Breast epithelium (tissue), 4 donors: Measurements from ENCODE around the gene KCNG4. TPM values are rescaled to one million over a fixed set of nuclear protein-coding genes. Genes with fewer than 3 reads are reported as not detected.

Experiments used
- DNase-seq, 2 donors: peaks; one replicate each; pipeline ENCODE4 v3.0.0-alpha.2; 2019; ENCODE audit warnings: low spot score in 2 of 2
- H3K27ac ChIP-seq, 2 donors: fragments of 200-600 bp; sonication (generic) in 1 of 2; one replicate each; pipeline ENCODE4 v1.5.1; 2016 to 2019; ENCODE audit warnings: mild to moderate bottlenecking in 1 of 2
- H3K27me3 ChIP-seq, 2 donors: fragments of 200-600 bp; sonication (generic) in 1 of 2; one replicate each; pipeline versions ENCODE4 v1.5.1 to v1.6.0; 2017 to 2019; ENCODE audit warnings: control low read depth in 1 of 2, mild to moderate bottlenecking in 1 of 2
- H3K36me3 ChIP-seq: fragments of 200-600 bp; one replicate; pipeline ENCODE4 v1.5.1; 2019
- H3K4me1 ChIP-seq, 2 donors: fragments of 200-600 bp; sonication (generic); one replicate each; pipeline ENCODE4 v1.5.1; 2016 to 2019; ENCODE audit warnings: control low read depth in 1 of 2
- H3K4me3 ChIP-seq, 3 donors: fragments of 200-600 bp; sonication (generic); 1 replicate in 2 of 3; 2 replicates in 1 of 3; pipeline ENCODE4 v1.5.1; 2016 to 2019; ENCODE audit warnings: mild to moderate bottlenecking in 3 of 3, moderate library complexity in 2 of 3
- H3K9me3 ChIP-seq, 2 donors: fragments of 200-600 bp; sonication (generic) in 1 of 2; one replicate each; pipeline ENCODE4 v1.5.1; 2016 to 2019; ENCODE audit warnings: control low read depth in 1 of 2
- POLR2A ChIP-seq: fragments of 450-650 bp; IDR thresholded peaks from one replicate; pipeline ENCODE4 v1.6.1; 2016; ENCODE audit warnings: antibody characterized with exemption, mild to moderate bottlenecking, moderate library complexity
- POLR2AphosphoS5 ChIP-seq, 3 donors: sonication (generic); formaldehyde crosslinking; IDR thresholded peaks; one replicate each; pipeline ENCODE4 v1.6.1; 2017; ENCODE audit warnings: antibody characterized with exemption in 3 of 3
- intact Hi-C: fragments of 100-400 bp; cut with DNase I; formaldehyde crosslinking; loops from one replicate; pipeline ENCODE4 v1.15.1; 2023; ENCODE audit warnings: low total_unique reads
- total RNA-seq, 3 donors: library from RNA; depleted of rRNA; stranded (reverse); fragments of >200 nt; gene quantifications; one replicate each; pipeline ENCODE4 v1.1.0, GENCODE V29; 2016
- TF ChIP-seq, protein P1 (sequence below), 3 donors: fragments of 450-650 bp; IDR thresholded peaks; one replicate each; pipeline ENCODE4 v1.5.1; 2016 to 2017; ENCODE audit warnings: antibody characterized with exemption in 3 of 3, mild to moderate bottlenecking in 3 of 3, moderate library complexity in 3 of 3

Gene KCNG4
- total RNA-seq, 3 donors from 2014 or later, result not detected

DNA sequence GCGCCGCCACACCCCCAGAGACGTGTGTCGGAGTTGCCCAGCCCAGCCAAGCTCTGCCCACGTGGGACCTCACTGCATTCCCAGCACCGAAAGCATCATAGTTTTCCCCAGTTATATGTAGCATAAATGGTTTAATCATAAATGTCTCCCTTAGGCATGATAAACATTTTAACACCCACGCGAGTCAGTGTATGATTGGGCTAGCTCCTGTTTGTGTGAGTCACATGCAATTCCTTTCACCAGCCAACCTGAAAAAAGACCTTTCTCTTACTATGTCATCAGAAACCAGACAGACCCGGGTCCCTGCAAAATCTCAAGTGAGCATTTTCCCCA lies 62.1 kb downstream of the KCNG4 start:
- no peak for DNase-seq
- TF ChIP-seq POLR2AphosphoS5 (IDR thresholded peaks at IDR 0.05), result no peak
- no peak for TF ChIP-seq POLR2A
- TF ChIP-seq, protein P1, sequence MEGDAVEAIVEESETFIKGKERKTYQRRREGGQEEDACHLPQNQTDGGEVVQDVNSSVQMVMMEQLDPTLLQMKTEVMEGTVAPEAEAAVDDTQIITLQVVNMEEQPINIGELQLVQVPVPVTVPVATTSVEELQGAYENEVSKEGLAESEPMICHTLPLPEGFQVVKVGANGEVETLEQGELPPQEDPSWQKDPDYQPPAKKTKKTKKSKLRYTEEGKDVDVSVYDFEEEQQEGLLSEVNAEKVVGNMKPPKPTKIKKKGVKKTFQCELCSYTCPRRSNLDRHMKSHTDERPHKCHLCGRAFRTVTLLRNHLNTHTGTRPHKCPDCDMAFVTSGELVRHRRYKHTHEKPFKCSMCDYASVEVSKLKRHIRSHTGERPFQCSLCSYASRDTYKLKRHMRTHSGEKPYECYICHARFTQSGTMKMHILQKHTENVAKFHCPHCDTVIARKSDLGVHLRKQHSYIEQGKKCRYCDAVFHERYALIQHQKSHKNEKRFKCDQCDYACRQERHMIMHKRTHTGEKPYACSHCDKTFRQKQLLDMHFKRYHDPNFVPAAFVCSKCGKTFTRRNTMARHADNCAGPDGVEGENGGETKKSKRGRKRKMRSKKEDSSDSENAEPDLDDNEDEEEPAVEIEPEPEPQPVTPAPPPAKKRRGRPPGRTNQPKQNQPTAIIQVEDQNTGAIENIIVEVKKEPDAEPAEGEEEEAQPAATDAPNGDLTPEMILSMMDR (IDR thresholded peaks at IDR 0.05), result no peak
- intact Hi-C loops, result no loop called here
- no peaks in the 10 kb centered on the region for H3K36me3 ChIP-seq
- no peak overlapping the region for H3K4me3 ChIP-seq
- peak overlapping the region; percentile 83 to 85 for H3K27ac ChIP-seq
- no peaks in the 10 kb centered on the region for H3K27me3 ChIP-seq
- H3K9me3 ChIP-seq, result no peaks in the 10 kb centered on the region
- H3K4me1 ChIP-seq, result peaks cover 0 to 15% of the 10 kb centered on the region in 2 donors

DNA sequence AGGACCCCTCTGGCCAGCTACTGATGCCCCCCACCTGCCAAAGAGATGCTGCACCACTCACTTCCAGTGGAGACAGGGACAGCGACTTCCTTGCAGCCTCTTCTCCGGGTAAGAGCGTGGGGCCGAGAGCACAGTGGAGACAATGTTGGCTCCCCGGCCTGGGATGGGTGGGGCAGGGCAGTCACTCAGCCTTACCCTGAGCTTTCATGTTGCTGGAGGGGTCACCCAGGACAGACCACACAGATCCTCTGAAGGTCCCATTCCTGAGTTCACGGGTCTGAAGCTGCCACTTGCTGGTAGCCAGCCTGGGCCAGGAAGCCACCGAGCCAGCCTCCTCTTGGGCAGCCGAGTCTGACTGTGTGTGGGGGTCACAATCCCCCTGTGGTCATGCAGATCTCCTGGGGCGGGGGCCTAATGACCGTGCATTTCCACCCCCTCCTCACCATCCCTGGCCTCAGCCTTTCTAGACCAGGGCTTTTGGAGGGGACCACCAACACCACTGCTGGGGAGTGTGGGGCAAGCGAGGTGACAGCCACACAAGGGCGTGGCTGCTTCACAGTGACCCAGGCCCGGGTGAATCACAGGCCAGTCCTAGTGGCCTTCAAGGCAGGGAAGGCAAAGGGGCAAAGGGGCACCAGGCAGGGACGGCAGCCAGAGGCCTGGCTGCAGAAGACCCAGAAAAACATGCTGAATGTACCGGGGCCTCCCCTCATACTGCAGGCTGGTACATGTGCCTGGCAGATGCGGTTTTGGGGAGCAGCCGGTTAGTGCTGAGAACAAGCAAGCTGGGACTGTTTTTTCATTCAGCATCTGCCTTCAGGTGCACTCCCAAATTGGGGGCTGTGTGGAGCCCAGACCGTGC lies 63.4 kb downstream of the KCNG4 start:
- H3K4me3 ChIP-seq, result no peak overlapping the region
- TF ChIP-seq, protein P1 (IDR thresholded peaks at IDR 0.05), result no peak
- TF ChIP-seq POLR2AphosphoS5 (IDR thresholded peaks at IDR 0.05) (no peak), POLR2A (no peak)
- intact Hi-C loops, result no loop called here
- no peak for DNase-seq
- peaks cover 0 to 15% of the 10 kb centered on the region in 2 donors for H3K4me1 ChIP-seq
- no peaks in the 10 kb centered on the region for H3K9me3 ChIP-seq
- H3K27ac ChIP-seq, result peak overlapping the region; percentile 83 to 85
- no peaks in the 10 kb centered on the region for H3K36me3 ChIP-seq
- no peaks in the 10 kb centered on the region for H3K27me3 ChIP-seq

DNA sequence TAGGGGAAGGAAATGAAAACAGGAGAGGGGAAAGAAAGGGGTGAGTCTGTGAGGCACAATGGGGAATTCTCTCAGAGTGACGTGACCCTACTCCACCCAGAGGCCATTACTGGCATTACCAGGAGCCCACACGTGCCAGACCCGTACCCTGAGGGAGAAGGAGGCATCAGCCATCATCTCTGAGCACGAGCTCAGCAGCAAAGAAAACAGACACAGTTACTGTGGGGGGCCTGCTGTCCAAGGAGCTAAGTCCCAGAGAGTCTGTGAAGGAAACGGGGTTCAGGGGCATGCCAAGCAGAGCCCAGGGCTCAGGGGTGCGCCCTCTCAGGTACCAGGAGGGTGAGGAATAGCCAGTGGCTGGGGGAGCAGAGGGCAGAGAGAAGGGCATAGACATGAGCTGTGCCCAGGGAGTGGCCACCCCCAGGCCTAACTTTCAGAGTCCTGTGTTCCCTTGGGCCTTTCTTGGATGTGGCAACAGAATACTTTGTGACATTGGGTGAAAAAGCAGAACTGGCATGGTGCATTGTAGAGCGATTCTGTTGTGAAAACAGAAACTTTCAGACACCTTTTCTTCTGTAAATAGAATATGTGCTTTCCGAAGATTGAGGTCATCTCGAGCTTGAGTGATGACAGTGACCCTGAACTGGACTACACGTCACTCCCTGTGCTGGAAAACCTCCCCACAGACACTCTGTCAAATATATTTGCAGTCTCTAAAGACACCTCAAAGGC lies 64.3 kb downstream of the KCNG4 start:
- no peak for TF ChIP-seq POLR2A
- TF ChIP-seq, protein P1 (IDR thresholded peaks at IDR 0.05), result peak in 2 of 3 donors; percentile 76 to 87
- TF ChIP-seq POLR2AphosphoS5 (IDR thresholded peaks at IDR 0.05), result no peak
- intact Hi-C loops, result no loop called here
- DNase-seq, result peak in 1 of 2 donors; percentile 75
- no peak overlapping the region for H3K4me3 ChIP-seq
- no peaks in the 10 kb centered on the region for H3K36me3 ChIP-seq
- no peaks in the 10 kb centered on the region for H3K27me3 ChIP-seq
- peaks cover 0 to 15% of the 10 kb centered on the region in 2 donors for H3K4me1 ChIP-seq
- H3K9me3 ChIP-seq, result no peaks in the 10 kb centered on the region
- peak overlapping the region; percentile 83 to 85 for H3K27ac ChIP-seq

DNA sequence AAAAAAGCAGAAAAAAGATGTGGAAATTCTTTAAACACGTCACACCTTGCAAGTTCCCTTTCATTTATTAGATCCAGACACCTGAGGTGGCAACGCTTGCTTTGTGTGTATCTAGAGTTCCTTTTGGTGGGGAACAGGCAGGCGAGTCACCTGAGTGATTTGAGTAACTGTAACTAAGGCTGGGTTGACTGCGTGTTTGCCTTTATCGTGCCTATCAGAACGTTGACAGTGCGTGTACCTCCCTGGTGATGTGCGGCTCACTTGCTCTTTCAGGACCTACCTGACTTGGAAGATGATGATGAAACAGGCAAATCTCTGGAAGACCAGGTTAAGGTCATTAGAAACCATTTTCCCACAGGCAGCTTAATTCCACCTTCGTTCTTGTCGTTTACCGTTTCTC lies 65.4 kb downstream of the KCNG4 start:
- TF ChIP-seq, protein P1 (IDR thresholded peaks at IDR 0.05), result no peak

DNA sequence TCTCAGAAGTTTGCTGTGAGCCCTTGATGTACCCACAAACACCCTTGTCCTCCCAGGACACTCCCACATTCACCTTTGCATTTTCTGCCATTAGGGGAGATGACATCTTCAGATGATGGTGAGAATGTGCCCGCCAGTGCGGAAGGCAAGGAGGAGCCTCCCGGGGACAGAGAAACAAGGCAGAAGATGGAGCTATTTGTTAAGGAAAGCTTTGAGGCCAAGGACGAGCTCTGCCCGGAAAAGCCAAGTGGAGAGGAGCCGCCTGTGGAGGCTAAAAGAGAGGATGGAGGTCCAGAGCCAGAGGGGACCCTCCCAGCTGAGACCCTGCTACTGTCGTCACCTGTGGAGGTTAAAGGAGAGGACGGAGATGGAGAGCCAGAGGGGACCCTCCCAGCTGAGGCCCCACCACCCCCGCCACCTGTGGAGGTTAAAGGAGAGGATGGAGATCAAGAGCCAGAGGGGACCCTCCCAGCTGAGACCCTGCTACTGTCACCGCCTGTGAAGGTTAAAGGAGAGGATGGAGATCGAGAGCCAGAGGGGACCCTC lies 70.0 kb downstream of the KCNG4 start:
- DNase-seq, result no peak
- intact Hi-C loops, result no loop called here
- H3K4me1 ChIP-seq, result no peaks in the 10 kb centered on the region
- no peaks in the 10 kb centered on the region for H3K27me3 ChIP-seq
- TF ChIP-seq, protein P1 (IDR thresholded peaks at IDR 0.05), result no peak
- TF ChIP-seq POLR2AphosphoS5 (IDR thresholded peaks at IDR 0.05) (no peak), POLR2A (no peak)
- no peak overlapping the region for H3K4me3 ChIP-seq
- no peaks in the 10 kb centered on the region for H3K36me3 ChIP-seq
- H3K9me3 ChIP-seq, result no peaks in the 10 kb centered on the region
- H3K27ac ChIP-seq, result no peak overlapping the region

More for the DNA sequence above, 65.4 kb downstream of the KCNG4 start:
- peaks cover 0 to 15% of the 10 kb centered on the region in 2 donors for H3K4me1 ChIP-seq
- intact Hi-C loops, result no loop called here
- no peak overlapping the region for H3K4me3 ChIP-seq
- H3K9me3 ChIP-seq, result no peaks in the 10 kb centered on the region
- no peak overlapping the region for H3K27ac ChIP-seq
- H3K36me3 ChIP-seq, result no peaks in the 10 kb centered on the region
- no peaks in the 10 kb centered on the region for H3K27me3 ChIP-seq
- no peak for DNase-seq
